ENCODE measurements around the gene ATP6V1B1.

DNA sequence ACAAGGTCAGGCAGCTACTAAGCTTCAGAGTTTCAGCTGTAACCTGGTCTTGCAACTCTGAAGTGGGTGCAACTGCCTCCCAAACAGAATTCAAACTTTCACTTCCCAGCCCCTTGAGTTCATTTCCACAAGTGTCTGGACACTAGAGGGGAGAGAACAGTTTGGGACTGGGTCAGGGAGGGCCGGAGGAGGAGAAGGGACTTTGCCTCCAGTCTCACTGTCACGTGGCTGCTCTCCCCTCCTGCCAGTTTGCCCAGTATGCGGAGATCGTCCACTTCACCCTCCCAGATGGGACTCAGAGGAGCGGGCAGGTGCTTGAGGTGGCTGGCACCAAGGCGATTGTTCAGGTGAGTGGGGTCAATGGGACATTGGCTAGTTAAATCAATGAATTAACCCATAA, 22.1 kb downstream of the ATP6V1B1 start:
- TF ChIP-seq, protein P1, sequence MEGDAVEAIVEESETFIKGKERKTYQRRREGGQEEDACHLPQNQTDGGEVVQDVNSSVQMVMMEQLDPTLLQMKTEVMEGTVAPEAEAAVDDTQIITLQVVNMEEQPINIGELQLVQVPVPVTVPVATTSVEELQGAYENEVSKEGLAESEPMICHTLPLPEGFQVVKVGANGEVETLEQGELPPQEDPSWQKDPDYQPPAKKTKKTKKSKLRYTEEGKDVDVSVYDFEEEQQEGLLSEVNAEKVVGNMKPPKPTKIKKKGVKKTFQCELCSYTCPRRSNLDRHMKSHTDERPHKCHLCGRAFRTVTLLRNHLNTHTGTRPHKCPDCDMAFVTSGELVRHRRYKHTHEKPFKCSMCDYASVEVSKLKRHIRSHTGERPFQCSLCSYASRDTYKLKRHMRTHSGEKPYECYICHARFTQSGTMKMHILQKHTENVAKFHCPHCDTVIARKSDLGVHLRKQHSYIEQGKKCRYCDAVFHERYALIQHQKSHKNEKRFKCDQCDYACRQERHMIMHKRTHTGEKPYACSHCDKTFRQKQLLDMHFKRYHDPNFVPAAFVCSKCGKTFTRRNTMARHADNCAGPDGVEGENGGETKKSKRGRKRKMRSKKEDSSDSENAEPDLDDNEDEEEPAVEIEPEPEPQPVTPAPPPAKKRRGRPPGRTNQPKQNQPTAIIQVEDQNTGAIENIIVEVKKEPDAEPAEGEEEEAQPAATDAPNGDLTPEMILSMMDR (IDR thresholded peaks at IDR 0.05), result no peak
- no peak for TF ChIP-seq POLR2A (IDR thresholded peaks at IDR 0.05)
